IMR-90 (cell line): Measurements from ENCODE around the gene ADGRB3. TPM values are rescaled to one million over a fixed set of nuclear protein-coding genes. Genes with fewer than 3 reads are reported as not detected.

Source experiments
- ATAC-seq: fragments of 200-7000 bp; cut with Tn5 transposase; 2 replicates; pipeline ENCODE4 v1.9.1; 2020; ENCODE audit warnings: low read depth, mild to moderate bottlenecking, moderate library complexity
- BruUV-seq: library from RNA; stranded (reverse); fragments of 400-500 nt; replicated peaks from 2 replicates; lab custom pipeline; 2021; lab: Mats Ljungman, UMichigan
- CTCF ChIA-PET: fragments of 300-600 bp; formaldehyde crosslinking; extraction: SDS; loops from one replicate; lab custom pipeline; 2021; ENCODE audit warnings: antibody characterized with exemption; lab: Yijun Ruan, JAX
- POLR2A ChIA-PET: fragments of 300-600 bp; sonication (Branson Sonifier 250); formaldehyde crosslinking; loops from one replicate; lab custom pipeline; 2022; ENCODE audit warnings: antibody characterized with exemption; ENCODE audit not compliant: unreplicated experiment; lab: Charles Lee
- DNase-seq: peaks from one replicate; pipeline ENCODE4 v3.0.0; 2013
- H2AFZ ChIP-seq: replicated peaks from 2 replicates; pipeline ENCODE3; 2013; ENCODE audit warnings: low read length, mild to moderate bottlenecking; ENCODE audit not compliant: poor library complexity
- H2AK5ac ChIP-seq: 2 replicates; pipeline ENCODE4 v1.6.1; 2013; ENCODE audit warnings: low read depth, low read length, inconsistent platforms
- H2AK9ac ChIP-seq: replicated peaks from 2 replicates; pipeline ENCODE3; 2013; ENCODE audit warnings: mild to moderate bottlenecking, low read depth, low read length, moderate library complexity; ENCODE audit not compliant: poor library complexity
- H2BK120ac ChIP-seq: 2 replicates; pipeline ENCODE4 v1.6.1; 2013; ENCODE audit warnings: low read depth, low read length, inconsistent platforms
- H2BK15ac ChIP-seq: 3 replicates; pipeline ENCODE4 v1.6.1; 2013; ENCODE audit warnings: low read depth, low read length, inconsistent platforms
- H2BK20ac ChIP-seq: 2 replicates; pipeline ENCODE4 v1.6.1; 2013; ENCODE audit warnings: low read depth, mild to moderate bottlenecking, inconsistent platforms, low read length, moderate library complexity
- H2BK5ac ChIP-seq: 2 replicates; pipeline ENCODE4 v1.6.1; 2013; ENCODE audit warnings: mild to moderate bottlenecking, low read depth, low read length, inconsistent platforms; ENCODE audit not compliant: poor library complexity, severe bottlenecking
- H3K14ac ChIP-seq: replicated peaks from 2 replicates; pipeline ENCODE4 v1.6.1; 2013; ENCODE audit warnings: low read depth, low read length, inconsistent platforms
- H3K18ac ChIP-seq: 2 replicates; pipeline ENCODE4 v1.6.1; 2013; ENCODE audit warnings: low read depth, low read length, control low read depth
- H3K23ac ChIP-seq: 2 replicates; pipeline ENCODE4 v1.6.1; 2013; ENCODE audit warnings: low read depth, low read length, inconsistent platforms
- H3K27ac ChIP-seq: 2 replicates; pipeline ENCODE4 v1.5.1; 2013; ENCODE audit warnings: mild to moderate bottlenecking, control low read depth, low read length; ENCODE audit not compliant: insufficient read depth
- H3K27me3 ChIP-seq: 2 replicates; pipeline ENCODE4 v1.6.1; 2013; ENCODE audit warnings: low read length; ENCODE audit not compliant: control insufficient read depth, insufficient read depth
- H3K36me3 ChIP-seq: 2 replicates; pipeline ENCODE4 v1.6.1; 2013; ENCODE audit warnings: low read length, mixed read lengths; ENCODE audit not compliant: control insufficient read depth, insufficient read depth
- H3K4ac ChIP-seq: 2 replicates; pipeline ENCODE4 v1.6.1; 2013; ENCODE audit warnings: low read depth, low read length, inconsistent platforms
- H3K4me1 ChIP-seq: 2 replicates; pipeline ENCODE4 v1.6.1; 2013; ENCODE audit warnings: low read length, mixed read lengths; ENCODE audit not compliant: control insufficient read depth, insufficient read depth
- H3K4me2 ChIP-seq: 2 replicates; pipeline ENCODE4 v1.6.1; 2013; ENCODE audit warnings: low read depth, mild to moderate bottlenecking, control low read depth, low read length, moderate library complexity
- H3K4me3 ChIP-seq: 2 replicates; pipeline ENCODE4 v1.5.1; 2013; ENCODE audit warnings: low read depth, mild to moderate bottlenecking, control low read depth, low read length, moderate library complexity; ENCODE audit not compliant: insufficient read depth
- H3K56ac ChIP-seq: 2 replicates; pipeline ENCODE4 v1.6.1; 2013; ENCODE audit warnings: low read length, inconsistent platforms; ENCODE audit not compliant: insufficient read depth; ENCODE audit errors: extremely low read depth
- H3K79me1 ChIP-seq, 2 experiments: 2 replicates each; pipeline ENCODE4 v1.6.1; 2013; ENCODE audit warnings: low read length in 2 of 2, inconsistent platforms in 1 of 2, low read depth in 1 of 2
- H3K9ac ChIP-seq: 2 replicates; pipeline ENCODE4 v1.6.1; 2013; ENCODE audit warnings: low read depth, low read length, control low read depth
- H3K9me1 ChIP-seq: 2 replicates; pipeline ENCODE4 v1.6.1; 2013; ENCODE audit warnings: low read length, inconsistent platforms; ENCODE audit not compliant: insufficient read depth
- H3K9me3 ChIP-seq: 2 replicates; pipeline ENCODE4 v1.6.1; 2013; ENCODE audit warnings: low read length; ENCODE audit not compliant: control insufficient read depth, insufficient read depth
- H4K20me1 ChIP-seq: 2 replicates; pipeline ENCODE4 v1.6.1; 2013; ENCODE audit warnings: low read length, inconsistent platforms; ENCODE audit not compliant: insufficient read depth
- H4K5ac ChIP-seq: 2 replicates; pipeline ENCODE4 v1.6.1; 2013; ENCODE audit warnings: mild to moderate bottlenecking, low read depth, low read length, control low read depth
- H4K8ac ChIP-seq, 2 experiments: 2 replicates each; pipeline ENCODE4 v1.6.1; 2013; ENCODE audit warnings: low read depth in 2 of 2, low read length in 2 of 2, control low read depth in 1 of 2, inconsistent platforms in 1 of 2
- H4K91ac ChIP-seq: 2 replicates; pipeline ENCODE4 v1.6.1; 2013; ENCODE audit warnings: low read depth, low read length, inconsistent platforms; ENCODE audit not compliant: insufficient read depth
- CEBPB ChIP-seq: IDR thresholded peaks from 2 replicates; pipeline ENCODE4 v1.6.1; 2012; ENCODE audit warnings: low read depth, low read length, improper control_type of control experiment
- CTCF ChIP-seq: conservative IDR thresholded peaks from 2 replicates; pipeline ENCODE4 v1.5.1; 2012; ENCODE audit warnings: mild to moderate bottlenecking, low read depth, low read length, improper control_type of control experiment
- FOS ChIP-seq: fragments of 150-350 bp; IDR thresholded peaks from 2 replicates; pipeline ENCODE4 v1.6.1; 2016; ENCODE audit warnings: low read depth, low read length
- MAFK ChIP-seq: IDR thresholded peaks from 2 replicates; pipeline ENCODE4 v1.6.1; 2012; ENCODE audit warnings: low read depth, low read length, improper control_type of control experiment
- NFE2L2 ChIP-seq: fragments of 150-350 bp; IDR thresholded peaks from 2 replicates; pipeline ENCODE4 v1.6.1; 2016; ENCODE audit warnings: low read depth, mild to moderate bottlenecking, low read length
- POLR2A ChIP-seq: IDR thresholded peaks from 2 replicates; pipeline ENCODE4 v1.6.1; 2012; ENCODE audit warnings: mild to moderate bottlenecking, low read depth, low read length
- RAD21 ChIP-seq: IDR thresholded peaks from 2 replicates; pipeline ENCODE4 v1.6.1; 2012; ENCODE audit warnings: low read length, improper control_type of control experiment
- dilution Hi-C: fragments of 300-500 bp; cut with HindIII; formaldehyde crosslinking; loops from one replicate; pipeline ENCODE4 v1.14.3; 2018; ENCODE audit warnings: low sequenced_read_pairs; ENCODE audit not compliant: unreplicated experiment
- in situ Hi-C: fragments of 300-500 bp; cut with MboI; formaldehyde crosslinking; loops from 3 replicates; pipeline ENCODE4 v1.14.3; 2019; ENCODE audit warnings: low sequenced_read_pairs, inconsistent platforms, mixed read lengths
- intact Hi-C: fragments of 100-400 bp; cut with micrococcal nuclease; formaldehyde crosslinking; loops from 2 replicates; pipeline ENCODE4 v1.10.0; 2022
- polyA plus RNA-seq, 3 experiments: library from polyadenylated mRNA; depleted of rRNA; stranded (reverse); fragments of >200 nt; gene quantifications; 2 replicates each; pipeline ENCODE4 v1.2.3, GENCODE V29; 2012; ENCODE audit warnings: low replicate concordance in 1 of 3
- total RNA-seq: library from RNA; depleted of rRNA; stranded (reverse); fragments of >200 nt; gene quantifications from 2 replicates; pipeline ENCODE4 v1.2.3, GENCODE V29; 2012

The ADGRB3 gene
- total and polyA plus RNA-seq, 2 of the 4 experiments (the other 2 are of a cell fraction), result not detected

DNA sequence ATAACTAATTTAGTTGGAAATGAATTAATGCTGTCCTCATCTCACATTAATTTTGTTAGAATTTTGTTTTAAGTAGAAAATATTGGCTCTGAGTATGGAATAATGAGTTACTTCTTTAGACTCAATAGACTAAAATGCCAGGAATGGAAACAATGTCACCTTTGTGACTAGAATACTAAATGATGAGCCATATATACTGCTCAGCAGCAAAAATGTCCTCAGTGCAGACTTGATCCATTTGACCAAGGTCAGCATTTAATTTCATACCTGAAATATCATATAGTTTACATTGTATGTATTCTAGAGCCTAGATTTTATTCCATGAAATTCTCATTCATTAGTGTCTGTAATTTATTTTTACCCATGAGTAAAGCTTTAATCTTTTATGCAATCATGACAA is 217.7 kb downstream of the ADGRB3 start:
- H4K20me1 ChIP-seq, result no peaks in the 10 kb centered on the region
- ChIA-PET POLR2A (no interaction called here), CTCF (no interaction called here)
- H2BK5ac ChIP-seq, result no peak overlapping the region
- H2BK120ac ChIP-seq, result no peak overlapping the region
- DNase-seq, result no peak
- H4K8ac ChIP-seq, result no peak overlapping the region
- H2AK9ac ChIP-seq, result no peak overlapping the region
- dilution Hi-C loops, result no loop called here
- no TSS peak for BruUV-seq
- H3K4me1 ChIP-seq, result no peaks in the 10 kb centered on the region
- in situ Hi-C loops, result no loop called here
- 0 out of 2 replicates have a peak, but pooled peaks cover 2% of the 10 kb centered on the region for H3K9me3 ChIP-seq
- TF ChIP-seq FOS (no peak), MAFK (no peak), RAD21 (no peak), POLR2A (no peak), CTCF (no peak), NFE2L2 (no peak), CEBPB (no peak)
- H3K4me2 ChIP-seq, result no peak overlapping the region
- H4K5ac ChIP-seq, result no peak overlapping the region
- intact Hi-C loops, result no loop called here
- H3K27me3 ChIP-seq, result no peaks in the 10 kb centered on the region
- no peak overlapping the region for H3K4me3 ChIP-seq
- no peaks in the 10 kb centered on the region for H3K9me1 ChIP-seq
- ATAC-seq, result no peak
- H3K36me3 ChIP-seq, result no peaks in the 10 kb centered on the region
- H3K14ac ChIP-seq, result no peak overlapping the region
- no peak overlapping the region for H3K4ac ChIP-seq
- H4K91ac ChIP-seq, result no peak overlapping the region
- no peak overlapping the region for H2AFZ ChIP-seq
- H2AK5ac ChIP-seq, result no peak overlapping the region
- H3K9ac ChIP-seq, result no peak overlapping the region
- H3K56ac ChIP-seq, result no peak overlapping the region
- H3K79me1 ChIP-seq, result no peaks in the 10 kb centered on the region
- H3K27ac ChIP-seq, result no peak overlapping the region
- no peak overlapping the region for H2BK20ac ChIP-seq
- H3K23ac ChIP-seq, result no peak overlapping the region
- H2BK15ac ChIP-seq, result no peak overlapping the region
- no peak overlapping the region for H3K18ac ChIP-seq
